NAMALWA (cell line): ENCODE measurements around the gene EPN1.

Experiments used
- DNase-seq: peaks from one replicate; pipeline ENCODE4 v3.0.0-alpha.2; 2015; ENCODE audit warnings: low spot score

EPN1 gene

GRCh38 chr19:55674841-55675660 is at the start of gene EPN1:
TSS of gene EPN1 (plus strand) at chr19:55675226. CDS start at chr19:55678628, 3,402 bp downstream.
- DNase-seq = peak; percentile 98

DNA sequence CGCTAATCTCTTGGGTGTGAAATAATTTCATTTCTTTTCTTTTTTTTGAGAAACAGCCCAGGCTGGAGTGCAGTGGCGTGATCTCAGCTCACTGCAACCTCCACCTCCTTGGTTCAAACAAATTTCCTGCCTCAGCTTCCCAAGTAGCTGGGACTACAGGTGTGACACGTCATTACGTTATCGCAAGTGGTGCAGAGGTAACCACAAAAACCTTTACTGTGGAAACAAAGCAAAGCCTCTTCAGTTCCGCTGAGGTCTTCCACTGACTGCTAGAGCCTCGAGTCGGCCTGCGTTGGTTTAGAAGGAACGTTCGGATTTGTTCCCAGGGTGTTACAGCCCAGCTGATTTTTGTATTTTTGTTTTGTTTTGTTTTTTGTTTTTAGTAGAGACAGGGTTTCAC is 48.7 kb upstream of the EPN1 start:
- no peak for DNase-seq

DNA sequence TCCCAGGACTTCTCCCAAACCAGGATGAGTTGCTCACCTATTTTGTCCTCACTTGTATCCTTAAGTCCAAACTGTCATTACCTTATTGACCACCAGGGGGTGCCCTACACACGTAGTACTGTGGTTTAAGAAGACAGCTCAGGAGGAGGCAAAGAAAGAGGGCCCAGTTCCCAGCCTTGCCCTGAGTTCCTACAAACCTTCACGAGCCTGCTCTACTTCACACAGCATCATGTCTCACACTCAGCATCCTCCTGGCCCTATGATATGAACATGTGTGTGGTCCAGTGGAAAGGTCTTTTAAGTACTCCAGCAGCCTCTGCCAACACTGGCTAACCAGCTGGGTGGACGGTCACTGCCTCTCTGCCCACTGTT is 42.6 kb upstream of the EPN1 start:
- DNase-seq = peak; percentile 96

- DNase-seq = no peak
These were observed 41.2 kb upstream of the EPN1 start for GRCh38 chr19:55633861-55634260.

- no peak for DNase-seq
These were observed 39.7 kb upstream of the EPN1 start for GRCh38 chr19:55635334-55635717.

- DNase-seq = no peak
These were observed 39.1 kb upstream of the EPN1 start for GRCh38 chr19:55635856-55636440.

DNA sequence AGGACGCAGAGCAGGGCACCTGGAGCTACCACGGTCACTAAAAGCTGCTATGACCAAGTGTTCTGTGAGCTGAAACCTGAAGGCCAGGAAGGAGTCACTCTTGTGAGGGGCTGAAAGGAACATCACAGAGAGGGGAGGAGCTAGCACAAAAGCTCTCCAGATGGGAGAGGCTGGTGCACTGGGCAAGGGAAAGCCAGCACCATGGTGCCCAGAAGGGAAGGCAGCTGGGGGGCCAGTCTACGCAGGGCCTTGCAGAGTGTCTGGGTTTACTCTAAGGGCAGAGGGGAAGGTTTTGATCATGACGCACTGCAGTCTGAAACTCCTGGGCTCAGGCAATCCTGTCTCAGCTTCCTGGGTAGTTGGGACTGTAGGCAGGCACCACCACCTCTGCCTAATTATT is 38.3 kb upstream of the EPN1 start:
- DNase-seq = no peak

- DNase-seq = no peak
These were observed 37.5 kb upstream of the EPN1 start for GRCh38 chr19:55637534-55637933.

- peak; percentile 94 for DNase-seq
These were observed 36.1 kb upstream of the EPN1 start for GRCh38 chr19:55638864-55639359.

DNA sequence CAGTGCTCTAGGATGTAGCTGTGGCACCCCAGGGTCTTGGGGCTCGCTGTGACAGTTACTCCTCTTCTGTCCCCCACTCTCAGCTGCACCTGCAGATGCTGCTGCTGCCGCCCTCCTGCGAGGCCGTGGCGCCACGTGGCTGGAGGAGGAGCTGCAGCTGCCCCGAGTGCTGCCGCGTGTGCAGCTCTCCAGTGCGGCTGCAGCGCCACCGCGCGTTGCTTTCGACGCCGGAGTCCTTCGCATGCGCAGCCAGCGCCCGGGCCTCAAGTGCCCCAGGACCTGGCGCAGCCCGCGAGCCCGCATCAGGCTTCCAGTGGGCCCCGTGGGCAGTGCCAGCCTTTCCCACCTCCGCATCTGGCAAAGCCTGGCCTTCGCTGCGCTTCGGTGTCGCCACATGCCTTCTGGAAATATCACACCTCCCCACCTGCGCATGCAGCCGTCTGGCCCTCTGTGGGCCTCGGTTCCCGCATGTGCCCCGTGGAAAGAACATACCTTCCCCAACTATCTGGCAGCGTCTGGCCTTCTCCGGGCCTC is 34.9 kb upstream of the EPN1 start:
- peak; percentile 79 for DNase-seq

- peak; percentile 65 for DNase-seq
These were observed 34.2 kb upstream of the EPN1 start, which contains the start of gene ZNF580 for GRCh38 chr19:55640577-55641425. TSS of gene ZNF580 (plus strand) at chr19:55641002. CDS start at chr19:55642509, 1,507 bp downstream.

DNA sequence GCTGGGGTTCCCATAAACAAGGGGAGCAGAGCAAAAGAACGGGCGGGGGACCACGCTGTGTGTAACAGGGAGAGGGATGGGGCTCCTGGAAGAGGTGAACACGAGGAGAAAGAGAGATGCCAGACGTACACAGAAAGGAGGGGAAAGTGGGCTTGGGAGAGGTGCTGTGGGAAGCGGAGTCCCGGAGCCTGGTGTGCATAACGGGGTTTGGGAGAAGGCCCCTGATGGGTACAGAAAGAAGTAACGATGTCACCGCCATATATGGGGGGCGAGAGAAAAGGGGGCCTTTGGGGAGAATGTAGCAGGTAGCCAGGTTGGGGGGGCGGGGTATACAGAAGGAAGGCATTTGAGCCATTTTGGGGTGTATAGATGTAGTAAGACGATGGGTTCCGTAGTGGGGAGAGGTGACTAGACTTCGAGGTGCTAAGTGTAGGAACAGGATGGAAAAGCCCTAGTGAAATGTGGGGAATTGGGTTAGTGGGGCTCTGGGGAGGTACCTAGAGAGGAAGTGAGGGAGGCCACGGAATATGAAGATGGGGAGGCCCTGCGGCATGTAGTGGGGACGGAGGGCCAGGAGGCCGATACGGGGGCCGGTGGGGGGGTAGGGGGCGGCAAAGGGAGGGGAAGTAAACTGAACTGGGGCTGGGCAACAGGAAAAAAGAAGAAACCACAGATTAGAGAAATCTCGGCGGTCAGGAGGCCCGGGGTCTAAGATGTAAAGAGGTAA is 33.4 kb upstream of the EPN1 start:
- DNase-seq = peak; percentile 55

- DNase-seq = peak; percentile 68
These were observed 32.6 kb upstream of the EPN1 start for GRCh38 chr19:55642153-55643002.

DNA sequence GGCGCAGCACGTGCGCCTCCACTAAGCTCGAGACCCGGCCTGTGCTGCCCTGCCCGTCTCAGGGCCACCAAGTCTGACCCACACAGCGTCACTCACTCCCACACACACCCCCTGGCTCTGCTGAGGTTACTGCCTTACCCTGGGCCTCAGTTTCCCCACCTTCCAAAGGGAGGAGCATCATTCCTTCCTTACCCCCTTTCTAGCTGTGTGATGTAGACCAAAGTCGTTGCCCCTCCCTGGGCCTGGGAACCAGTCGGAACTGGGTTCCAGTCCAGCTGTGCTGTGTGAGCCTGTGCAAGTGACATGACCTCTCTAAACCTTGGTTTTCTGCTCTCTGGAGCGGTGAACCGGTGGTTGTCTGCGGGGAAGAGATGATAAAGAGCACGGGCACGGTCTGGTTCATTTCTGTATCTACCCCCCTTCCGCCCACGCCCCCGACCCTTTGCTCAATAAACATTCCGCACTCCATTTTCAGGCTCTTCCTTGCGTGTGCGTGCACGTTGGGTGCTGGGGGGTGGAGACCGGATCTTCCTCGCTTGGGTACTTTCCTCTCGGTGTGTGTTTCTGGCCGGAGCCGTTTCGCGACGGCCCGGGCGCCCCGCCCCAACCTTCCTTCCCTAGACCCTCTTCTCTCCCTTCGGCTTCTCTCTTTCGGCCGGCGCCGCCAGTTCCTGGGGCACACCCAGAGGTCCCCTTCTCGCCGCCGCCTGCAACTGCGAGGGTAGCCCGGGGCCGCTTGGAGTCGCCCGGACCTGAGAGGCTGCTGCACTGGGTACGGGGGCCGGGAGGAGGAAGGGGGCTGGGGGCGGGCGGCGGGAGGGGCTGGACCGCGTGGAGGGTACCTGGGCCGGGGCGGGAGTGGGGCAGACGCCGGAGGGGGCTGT is 31.8 kb upstream of the EPN1 start, which contains the start of gene ZNF581:
TSS of gene ZNF581 (plus strand) at position 647 of the 884 bp plus-strand sequence. CDS start 923 bp downstream, outside the sequence.
- peak; percentile 87 for DNase-seq

- no peak for DNase-seq
These were observed 31.2 kb upstream of the EPN1 start for GRCh38 chr19:55643887-55644176.

DNA sequence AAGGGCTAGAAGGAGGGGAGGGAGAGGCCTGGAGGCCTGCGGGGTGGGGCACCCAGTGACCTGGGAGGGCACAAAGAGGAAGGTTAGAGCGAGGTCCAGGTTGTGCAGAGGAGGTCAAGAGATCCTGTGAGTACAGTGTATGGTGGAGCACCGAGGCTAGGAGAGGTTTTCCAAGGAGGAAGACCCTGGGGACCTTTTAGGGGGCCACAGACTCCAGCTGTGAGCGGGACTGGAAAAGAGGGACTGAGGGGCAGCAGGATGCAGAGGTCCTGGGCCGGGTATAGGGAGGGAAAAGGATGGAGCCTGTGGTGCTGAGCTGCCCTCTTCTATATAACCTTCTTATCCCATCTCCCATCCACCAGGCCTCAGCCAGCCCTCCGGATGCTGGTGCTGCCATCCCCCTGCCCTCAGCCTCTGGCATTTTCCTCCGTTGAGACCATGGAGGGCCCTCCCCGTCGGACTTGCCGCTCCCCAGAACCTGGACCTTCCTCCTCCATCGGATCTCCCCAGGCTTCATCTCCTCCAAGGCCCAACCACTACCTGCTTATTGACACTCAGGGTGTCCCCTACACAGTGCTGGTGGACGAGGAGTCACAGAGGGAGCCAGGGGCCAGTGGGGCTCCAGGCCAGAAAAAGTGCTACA is 30.7 kb upstream of the EPN1 start:
- no peak for DNase-seq

DNA sequence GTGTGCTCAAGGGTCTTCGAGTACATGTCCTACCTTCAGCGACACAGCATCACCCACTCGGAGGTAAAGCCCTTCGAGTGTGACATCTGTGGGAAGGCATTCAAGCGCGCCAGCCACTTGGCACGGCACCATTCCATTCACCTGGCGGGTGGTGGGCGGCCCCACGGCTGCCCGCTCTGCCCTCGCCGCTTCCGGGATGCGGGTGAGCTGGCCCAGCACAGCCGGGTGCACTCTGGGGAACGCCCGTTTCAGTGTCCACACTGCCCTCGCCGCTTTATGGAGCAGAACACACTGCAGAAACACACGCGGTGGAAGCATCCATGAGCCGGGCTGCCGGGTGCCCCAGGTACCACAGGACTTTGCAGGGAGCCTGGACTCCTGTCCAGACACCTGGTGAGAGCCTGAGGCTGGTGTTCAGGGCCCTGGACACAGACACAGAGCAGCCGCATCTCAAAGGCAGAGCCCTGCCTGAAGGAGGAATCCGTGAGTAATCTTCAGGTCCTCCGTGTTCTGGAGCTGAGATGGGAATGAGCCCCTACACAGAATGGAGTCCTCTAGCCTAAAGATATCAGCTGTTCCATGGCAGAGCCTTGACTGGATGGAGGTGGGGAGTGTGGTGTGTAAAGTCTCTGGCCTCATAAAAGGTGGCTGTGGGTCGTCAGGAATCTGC is 30.0 kb upstream of the EPN1 start:
- no peak for DNase-seq

DNA sequence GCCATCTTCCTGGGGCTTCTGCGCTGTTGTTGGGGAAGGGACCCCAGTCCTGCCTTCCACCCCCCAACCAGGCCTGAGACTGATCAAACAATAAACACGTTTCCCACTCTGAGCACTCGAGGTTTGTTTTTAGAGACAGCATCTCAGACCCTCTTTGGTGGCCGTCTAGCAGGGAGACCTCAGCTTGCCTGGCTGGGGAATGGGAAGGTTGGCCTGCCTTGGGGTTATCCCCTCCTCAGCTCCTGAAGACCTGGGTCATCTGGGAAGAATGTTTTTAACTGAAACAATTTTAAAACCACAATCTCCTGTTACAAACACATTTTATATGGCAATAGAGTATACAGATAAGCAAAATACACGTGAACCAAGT is 29.5 kb upstream of the EPN1 start:
- no peak for DNase-seq
